WERI-Rb-1 (cell line): ENCODE measurements around the gene TMEM260.

Experiments used
- DNase-seq: peaks from one replicate; pipeline ENCODE4 v3.0.0-alpha.2; 2020
- H3K27ac ChIP-seq: fragments of 250-450 bp; sonication (Bioruptor Pico); 2 replicates; pipeline ENCODE4 v1.5.1; 2020; ENCODE audit warnings: mild to moderate bottlenecking, moderate library complexity
- H3K27me3 ChIP-seq: fragments of 250-450 bp; sonication (Bioruptor Pico); 2 replicates; pipeline ENCODE4 v1.5.1; 2021; ENCODE audit warnings: mild to moderate bottlenecking, low read depth, moderate library complexity; ENCODE audit not compliant: insufficient read depth, severe bottlenecking
- H3K36me3 ChIP-seq: fragments of 250-450 bp; sonication (Bioruptor Pico); 2 replicates; pipeline ENCODE4 v1.5.1; 2020; ENCODE audit warnings: mild to moderate bottlenecking, moderate library complexity
- H3K4me3 ChIP-seq: 2 replicates; pipeline ENCODE4 v1.5.1; 2011; ENCODE audit warnings: low read depth, mild to moderate bottlenecking, control low read depth, low read length
- H3K9me3 ChIP-seq: fragments of 250-450 bp; sonication (Bioruptor Pico); 2 replicates; pipeline ENCODE4 v1.5.1; 2021; ENCODE audit warnings: mild to moderate bottlenecking, moderate library complexity; ENCODE audit not compliant: severe bottlenecking
- CTCF ChIP-seq: IDR thresholded peaks from 2 replicates; pipeline ENCODE4 v1.5.1; 2011; ENCODE audit warnings: low read depth, mild to moderate bottlenecking, control low read depth, inconsistent platforms, low read length

Gene TMEM260

GRCh38 chr14:56562883-56563282, 16.7 kb upstream of the TMEM260 start:
- Histone ChIP-seq H3K4me3 (no peak overlapping the region), H3K27ac (no peak overlapping the region), H3K36me3 (no peaks in the 10 kb centered on the region), H3K9me3 (peaks cover 5% of the 10 kb centered on the region), H3K27me3 (no peaks in the 10 kb centered on the region)
- no peak for TF ChIP-seq CTCF
- no peak for DNase-seq

- no peak overlapping the region for H3K27ac ChIP-seq
- no peaks in the 10 kb centered on the region for H3K27me3 ChIP-seq
- H3K9me3 ChIP-seq = no peaks in the 10 kb centered on the region
- no peak for DNase-seq
- no peak overlapping the region for H3K4me3 ChIP-seq
- no peak for TF ChIP-seq CTCF
- H3K36me3 ChIP-seq = no peaks in the 10 kb centered on the region
These were observed 10.4 kb upstream of the TMEM260 start for GRCh38 chr14:56569174-56569573.

- TF ChIP-seq CTCF = no peak
- no peak overlapping the region for H3K4me3 ChIP-seq
- H3K27me3 ChIP-seq = no peaks in the 10 kb centered on the region
- H3K36me3 ChIP-seq = no peaks in the 10 kb centered on the region
- no peaks in the 10 kb centered on the region for H3K9me3 ChIP-seq
- no peak for DNase-seq
- H3K27ac ChIP-seq = no peak overlapping the region
These were observed 9.3 kb upstream of the TMEM260 start for GRCh38 chr14:56570295-56570694.

GRCh38 chr14:56580221-56580711, 668 bp downstream of the TMEM260 start:
- no peak for DNase-seq
- no peak for TF ChIP-seq CTCF
- Histone ChIP-seq H3K27ac (peak overlapping the region; percentile 98), H3K9me3 (no peaks in the 10 kb centered on the region), H3K36me3 (0 out of 2 replicates have a peak, but pooled peaks cover 3% of the 10 kb centered on the region), H3K27me3 (no peaks in the 10 kb centered on the region), H3K4me3 (peak overlapping the region; percentile 92)

- Histone ChIP-seq H3K27me3 (no peaks in the 10 kb centered on the region), H3K9me3 (no peaks in the 10 kb centered on the region), H3K27ac (no peak overlapping the region), H3K36me3 (peaks cover 7% of the 10 kb centered on the region), H3K4me3 (peak overlapping the region; percentile 92)
- no peak for DNase-seq
- TF ChIP-seq CTCF = no peak
These were observed 1.6 kb downstream of the TMEM260 start for GRCh38 chr14:56581041-56581727.
